Stimulated activated CD4-positive, alpha-beta T cell treated with anti-CD3 and anti-CD28 coated beads, TNF-alpha, amount 100 ng/mL, for 4 hours (primary cell): ENCODE results near the gene E2F3.
"Not testable (repeated sequence)": the region's sequence is repeated elsewhere in the genome, so short reads cannot be mapped to it uniquely, and the experiment has no call there.

Experiments
- DNase-seq, 3 experiments: peaks; one replicate each; pipeline ENCODE4 v3.0.0-alpha.2; 2020; ENCODE audit warnings: low read depth in 3 of 3

E2F3 gene

GRCh38 chr6:20433929-20434328, 32.2 kb downstream of the E2F3 start:
- DNase-seq = no peak

GRCh38 chr6:20434766-20435165, 33.1 kb downstream of the E2F3 start:
- no peak for DNase-seq

- no peak for DNase-seq
Observed at GRCh38 chr6:20436719-20437118, 35.0 kb downstream of the E2F3 start.

GRCh38 chr6:20437639-20438038, 36.0 kb downstream of the E2F3 start:
- DNase-seq = no peak

DNA sequence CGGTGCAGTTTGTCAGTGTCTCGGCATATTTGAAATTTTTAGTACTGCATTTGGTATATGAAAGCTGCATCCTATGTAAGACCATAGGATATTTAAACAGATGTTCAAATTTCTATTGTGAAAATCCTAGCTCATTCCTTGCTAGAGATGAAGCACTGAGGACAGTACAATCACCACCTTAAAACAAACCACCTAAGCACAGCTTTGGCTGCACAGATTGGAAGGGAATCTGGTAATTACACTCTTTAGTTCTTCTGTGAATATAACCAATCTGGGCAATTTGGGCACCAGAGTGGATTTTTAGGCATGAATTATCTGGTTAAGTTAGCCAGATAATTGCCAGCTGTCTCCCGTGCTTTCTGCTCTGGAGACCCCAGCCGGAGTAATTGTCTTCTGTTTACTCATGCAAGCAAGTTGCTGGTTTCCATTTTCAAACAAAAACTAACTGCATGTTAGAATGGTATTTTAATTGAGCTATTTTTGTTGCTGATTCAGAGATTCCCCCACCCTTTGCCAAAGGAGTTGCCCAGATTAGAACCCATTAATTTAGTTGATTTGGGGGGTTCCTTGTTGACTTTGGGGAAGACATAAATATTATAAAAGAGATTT, 36.9 kb downstream of the E2F3 start:
- DNase-seq = no peak

DNA sequence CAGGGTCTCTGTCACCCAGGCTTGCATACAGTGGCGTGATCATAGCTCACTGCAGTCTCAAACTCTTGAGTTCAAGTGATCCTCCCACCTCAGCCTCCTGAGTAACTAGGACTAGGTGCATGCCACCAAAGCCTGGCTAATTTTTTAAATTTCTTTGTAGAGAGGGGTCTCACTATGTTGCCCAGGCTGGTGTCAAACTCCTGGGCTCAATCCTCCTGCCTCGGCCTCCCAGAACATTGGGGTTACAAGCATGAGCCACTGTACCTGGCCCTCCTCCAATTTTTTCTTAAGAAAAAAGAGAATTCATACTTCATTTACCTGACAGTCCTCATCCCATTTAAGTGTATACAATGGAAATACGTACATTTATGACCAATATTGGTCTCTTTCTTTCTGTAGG, 37.9 kb downstream of the E2F3 start:
- DNase-seq = no peak

- DNase-seq = no peak
Observed at GRCh38 chr6:20440296-20440695, 38.6 kb downstream of the E2F3 start.

- DNase-seq = no peak
Observed at GRCh38 chr6:20441236-20441635, 39.6 kb downstream of the E2F3 start.

- no peak for DNase-seq
Observed at GRCh38 chr6:20441921-20442320, 40.2 kb downstream of the E2F3 start.

GRCh38 chr6:20444786-20445271, 43.1 kb downstream of the E2F3 start:
- no peak for DNase-seq

DNA sequence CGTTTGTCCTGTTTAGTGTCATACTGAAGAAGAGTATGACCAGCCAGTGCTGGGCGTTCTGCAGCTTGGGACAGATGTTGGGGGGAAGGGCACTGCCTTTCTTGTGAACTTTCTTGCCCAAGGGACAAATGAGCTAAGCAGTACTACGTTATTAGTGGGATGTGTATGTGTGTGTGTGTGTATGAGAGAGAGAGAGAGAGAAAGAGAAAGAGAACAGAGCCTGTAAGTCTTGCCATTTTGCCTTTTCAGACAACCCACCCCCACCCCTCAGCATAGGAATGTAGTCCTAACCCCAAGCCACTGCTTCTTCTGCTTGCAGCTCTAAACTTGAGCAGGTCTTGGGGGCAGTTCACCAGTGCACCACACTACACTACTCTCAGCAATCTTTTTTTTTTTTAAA, 45.5 kb downstream of the E2F3 start:
- no peak for DNase-seq

- DNase-seq = no peak
Observed at GRCh38 chr6:20447581-20448132, 46.0 kb downstream of the E2F3 start.

- DNase-seq = no peak
Observed at GRCh38 chr6:20448828-20449227, 47.1 kb downstream of the E2F3 start.

DNA sequence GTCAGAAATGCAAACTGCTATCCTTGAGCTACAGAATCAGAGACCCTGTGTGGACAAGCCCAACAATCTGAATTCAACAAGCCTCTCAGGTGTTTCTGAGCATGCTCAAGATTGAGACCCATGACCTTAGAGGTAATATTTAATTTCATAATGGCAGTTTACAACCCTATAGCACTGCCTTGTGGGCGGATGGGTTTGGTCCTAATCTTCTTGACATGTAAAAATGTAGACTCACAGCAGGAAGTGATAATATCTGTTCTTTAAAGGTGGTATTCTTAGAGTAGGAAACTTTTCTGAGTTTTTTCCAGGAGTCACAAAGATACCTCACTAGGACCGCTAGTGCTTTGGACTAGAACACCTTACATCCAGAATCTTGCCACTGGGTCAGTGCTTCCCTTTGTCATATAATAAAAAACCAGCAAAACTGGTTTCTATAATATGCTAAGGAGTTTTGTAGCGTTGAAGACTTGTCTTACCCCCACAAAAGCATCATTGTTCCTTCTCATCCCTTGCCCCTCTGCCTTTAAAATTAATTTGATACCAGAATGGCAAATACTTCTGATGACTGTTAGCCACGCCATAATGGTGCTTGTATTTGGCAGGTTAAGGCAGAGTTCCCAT, 52.6 kb downstream of the E2F3 start:
- DNase-seq = peak in 1 of 3 experiments; percentile 3

GRCh38 chr6:20455251-20455940, 53.7 kb downstream of the E2F3 start:
- no peak for DNase-seq

GRCh38 chr6:20458027-20458894, 56.6 kb downstream of the E2F3 start:
- no peak for DNase-seq

GRCh38 chr6:20459682-20460081, 58.0 kb downstream of the E2F3 start:
- no peak for DNase-seq

DNA sequence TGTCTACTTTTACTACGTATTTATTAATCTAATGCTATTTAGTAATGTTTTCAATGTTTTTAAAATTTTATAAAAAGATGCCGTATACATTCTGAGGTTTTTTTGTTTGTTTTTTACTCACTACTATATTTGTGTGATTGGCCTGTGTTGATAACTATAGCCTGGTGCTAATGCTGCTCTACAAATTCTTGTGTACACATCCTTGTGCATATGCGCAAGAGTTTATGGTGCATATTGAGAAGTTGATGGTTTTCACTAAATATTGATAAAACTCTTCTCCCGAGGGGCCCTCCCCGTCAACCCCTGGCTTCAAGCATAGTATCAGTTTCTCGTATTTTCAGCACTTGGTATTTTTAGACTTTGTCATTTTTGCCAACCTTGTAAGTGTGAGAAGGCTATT, 59.9 kb downstream of the E2F3 start:
- no peak for DNase-seq

GRCh38 chr6:20463396-20463795, 61.7 kb downstream of the E2F3 start:
- DNase-seq = no peak

DNA sequence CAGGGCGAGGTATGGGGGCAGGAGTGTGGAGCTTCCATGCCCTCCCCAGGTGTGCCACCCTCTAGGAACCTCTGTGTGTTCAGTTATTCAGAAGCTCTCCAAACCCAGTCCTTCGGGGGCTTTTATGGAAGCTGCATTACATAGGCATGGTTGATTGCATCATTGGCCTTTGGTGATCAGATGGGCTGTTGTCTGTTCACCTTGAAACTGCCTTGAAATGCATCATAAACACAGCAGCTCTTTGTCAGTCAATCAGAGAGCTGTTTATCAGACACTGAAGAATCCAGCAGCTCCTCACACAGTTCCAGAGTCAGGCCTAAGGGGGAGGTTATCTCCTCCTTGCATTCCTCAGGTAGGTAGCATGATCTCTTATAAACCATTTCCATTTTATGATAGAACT, 62.4 kb downstream of the E2F3 start:
- DNase-seq = no peak

DNA sequence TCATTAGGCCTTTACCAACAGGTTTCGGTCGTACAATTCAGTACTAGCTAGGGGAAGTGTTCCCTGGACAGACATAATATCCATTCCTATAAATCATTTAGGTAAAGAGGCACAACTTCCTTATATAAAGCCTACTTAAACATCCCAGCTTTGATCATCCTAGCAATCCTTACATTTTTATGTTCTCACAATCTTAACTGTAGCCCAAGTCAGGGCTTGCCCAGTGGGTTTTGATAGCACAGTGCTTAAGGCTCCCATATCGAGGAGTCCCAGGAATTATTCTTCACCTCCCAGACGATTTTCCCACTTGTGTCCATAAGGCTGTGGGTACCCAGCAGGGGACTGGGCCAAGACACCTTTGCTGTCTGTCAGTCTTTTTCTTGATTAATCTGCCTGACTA, 63.2 kb downstream of the E2F3 start:
- DNase-seq = no peak

GRCh38 chr6:20465616-20466015, 63.9 kb downstream of the E2F3 start:
- DNase-seq = not testable (repeated sequence)
